Liver (tissue), 9 donors: ENCODE measurements around the gene TNK2. TPM values are rescaled to one million over a fixed set of nuclear protein-coding genes. Genes with fewer than 3 reads are reported as not detected.

Experiments
- DNase-seq: peaks from one replicate; pipeline ENCODE4 v3.0.0-alpha.2; 2017; ENCODE audit warnings: low spot score
- H3K27ac ChIP-seq, 2 donors: one replicate each; pipeline ENCODE4 v1.7.0; 2013; ENCODE audit warnings: inconsistent platforms in 2 of 2, low read length in 2 of 2, control low read depth in 1 of 2, low read depth in 1 of 2, mild to moderate bottlenecking in 1 of 2
- H3K27me3 ChIP-seq, 4 donors: one replicate each; pipeline versions ENCODE4 v1.6.1 to v1.7.0; 2013; ENCODE audit warnings: low read length in 3 of 4, inconsistent platforms in 1 of 4, mild to moderate bottlenecking in 1 of 4, moderate library complexity in 1 of 4; ENCODE audit not compliant: control insufficient read depth in 4 of 4, insufficient read depth in 4 of 4
- H3K36me3 ChIP-seq, 4 donors: one replicate each; pipeline versions ENCODE4 v1.6.1 to v1.7.0; 2013; ENCODE audit warnings: low read length in 3 of 4, mild to moderate bottlenecking in 3 of 4, low read depth in 1 of 4, moderate library complexity in 1 of 4; ENCODE audit not compliant: control insufficient read depth in 4 of 4, insufficient read depth in 3 of 4
- H3K4me1 ChIP-seq, 4 donors: one replicate each; pipeline versions ENCODE4 v1.6.1 to v1.7.0; 2013; ENCODE audit warnings: low read length in 3 of 4, mild to moderate bottlenecking in 3 of 4, moderate library complexity in 1 of 4; ENCODE audit not compliant: control insufficient read depth in 4 of 4, insufficient read depth in 4 of 4
- H3K4me3 ChIP-seq, 3 donors: one replicate each; pipeline versions ENCODE4 v1.6.1 to v1.7.0; 2013; ENCODE audit warnings: low read length in 3 of 3, control low read depth in 1 of 3, low read depth in 1 of 3, mild to moderate bottlenecking in 1 of 3
- H3K9ac ChIP-seq, 2 donors: one replicate each; pipeline ENCODE4 v1.7.0; 2013; ENCODE audit warnings: low read length in 2 of 2, mild to moderate bottlenecking in 2 of 2, moderate library complexity in 2 of 2, control low read depth in 1 of 2, low read depth in 1 of 2
- H3K9me3 ChIP-seq, 4 donors: one replicate each; pipeline versions ENCODE4 v1.6.1 to v1.7.0; 2013; ENCODE audit warnings: low read length in 3 of 4; ENCODE audit not compliant: control insufficient read depth in 4 of 4
- EGR1 ChIP-seq, 2 donors: IDR thresholded peaks; 2 replicates each; pipeline ENCODE4 v1.6.1; 2016 to 2018; ENCODE audit warnings: antibody characterized with exemption in 2 of 2, low read depth in 2 of 2
- FOXA1 ChIP-seq: IDR thresholded peaks from 2 replicates; pipeline ENCODE4 v1.6.1; 2016; ENCODE audit warnings: antibody characterized with exemption
- FOXA2 ChIP-seq: IDR thresholded peaks from 2 replicates; pipeline ENCODE4 v1.6.1; 2016; ENCODE audit warnings: antibody characterized with exemption
- GABPA ChIP-seq, 2 donors: IDR thresholded peaks in 1 of 2; conservative IDR thresholded peaks in 1 of 2; 2 replicates each; pipeline ENCODE4 v1.6.1; 2016; ENCODE audit warnings: antibody characterized with exemption in 2 of 2, mild to moderate bottlenecking in 1 of 2, moderate library complexity in 1 of 2
- HNF4A ChIP-seq, 2 donors: conservative IDR thresholded peaks; 2 replicates each; pipeline ENCODE4 v1.6.1; 2016; ENCODE audit warnings: antibody characterized with exemption in 2 of 2, mild to moderate bottlenecking in 2 of 2
- HNF4G ChIP-seq: IDR thresholded peaks from 2 replicates; pipeline ENCODE4 v1.6.1; 2016; ENCODE audit warnings: antibody characterized with exemption
- NR2F2 ChIP-seq: IDR thresholded peaks from 2 replicates; pipeline ENCODE4 v1.6.1; 2016; ENCODE audit warnings: antibody characterized with exemption
- RAD21 ChIP-seq, 2 donors: IDR thresholded peaks; 2 replicates each; pipeline ENCODE4 v1.6.1; 2016; ENCODE audit warnings: antibody characterized with exemption in 2 of 2, mild to moderate bottlenecking in 2 of 2
- RXRA ChIP-seq, 2 donors: IDR thresholded peaks; 2 replicates each; pipeline ENCODE4 v1.6.1; 2017 to 2018; ENCODE audit warnings: antibody characterized with exemption in 2 of 2, mild to moderate bottlenecking in 1 of 2
- SP1 ChIP-seq: IDR thresholded peaks from 2 replicates; pipeline ENCODE4 v1.6.1; 2018; ENCODE audit warnings: antibody characterized with exemption, mild to moderate bottlenecking
- TAF1 ChIP-seq: conservative IDR thresholded peaks from 2 replicates; pipeline ENCODE4 v1.6.1; 2016; ENCODE audit warnings: antibody characterized with exemption, mild to moderate bottlenecking
- YY1 ChIP-seq: IDR thresholded peaks from 2 replicates; pipeline ENCODE4 v1.6.1; 2016; ENCODE audit warnings: antibody characterized with exemption, mild to moderate bottlenecking
- WGBS: extraction: QIAGEN DNeasy Blood & Tissue Kit; methylation state at CpG from one replicate; pipeline ENCODE4 v1.1.7; 2013; 5-methylcytosine and 5-hydroxymethylcytosine counted together
- polyA plus RNA-seq, 2 donors: library from polyadenylated mRNA; stranded (reverse) in 1 of 2; unstranded in 1 of 2; fragments of 200-250 nt in 1 of 2; fragments of >200 nt in 1 of 2; fragmentation: Nextera tagmentation in 1 of 2; extraction: Ambion mirVana in 1 of 2; gene quantifications; one replicate each; pipeline versions ENCODE4 v1.2.1 to v1.2.3, GENCODE V29; 2013 to 2015
- total RNA-seq, 2 donors: library from RNA; depleted of rRNA; stranded (reverse); fragments of >200 nt; gene quantifications; one replicate each; pipeline ENCODE4 v1.2.3, GENCODE V29; 2014
- TF ChIP-seq, protein P1 (sequence below): IDR thresholded peaks from 2 replicates; pipeline ENCODE4 v1.6.1; 2016; ENCODE audit warnings: antibody characterized with exemption
- TF ChIP-seq, protein P2 (sequence below): IDR thresholded peaks from 2 replicates; pipeline ENCODE4 v1.6.1; 2016; ENCODE audit warnings: antibody characterized with exemption
- TF ChIP-seq, protein P3 (sequence below): IDR thresholded peaks from 2 replicates; pipeline ENCODE4 v1.6.1; 2016; ENCODE audit warnings: antibody characterized with exemption
- TF ChIP-seq, protein P4 (sequence below): IDR thresholded peaks from 2 replicates; pipeline ENCODE4 v1.6.1; 2016; ENCODE audit warnings: antibody characterized with exemption, mild to moderate bottlenecking
- TF ChIP-seq, protein P5 (sequence below): fragments of 150-350 bp; IDR thresholded peaks from 2 replicates; pipeline ENCODE4 v1.5.1; 2017; ENCODE audit warnings: improper control_type of control experiment, low read depth, low read length; ENCODE audit not compliant: missing input control
- donor health status: healthy.
- donor health status: healthy.
- donor health status: healthy.
- donor health status: healthy.
- donor health status: healthy.

TNK2 gene
- total and polyA plus RNA-seq, 4 donors = 4.0 to 12.2 (median 8.8) TPM

DNA sequence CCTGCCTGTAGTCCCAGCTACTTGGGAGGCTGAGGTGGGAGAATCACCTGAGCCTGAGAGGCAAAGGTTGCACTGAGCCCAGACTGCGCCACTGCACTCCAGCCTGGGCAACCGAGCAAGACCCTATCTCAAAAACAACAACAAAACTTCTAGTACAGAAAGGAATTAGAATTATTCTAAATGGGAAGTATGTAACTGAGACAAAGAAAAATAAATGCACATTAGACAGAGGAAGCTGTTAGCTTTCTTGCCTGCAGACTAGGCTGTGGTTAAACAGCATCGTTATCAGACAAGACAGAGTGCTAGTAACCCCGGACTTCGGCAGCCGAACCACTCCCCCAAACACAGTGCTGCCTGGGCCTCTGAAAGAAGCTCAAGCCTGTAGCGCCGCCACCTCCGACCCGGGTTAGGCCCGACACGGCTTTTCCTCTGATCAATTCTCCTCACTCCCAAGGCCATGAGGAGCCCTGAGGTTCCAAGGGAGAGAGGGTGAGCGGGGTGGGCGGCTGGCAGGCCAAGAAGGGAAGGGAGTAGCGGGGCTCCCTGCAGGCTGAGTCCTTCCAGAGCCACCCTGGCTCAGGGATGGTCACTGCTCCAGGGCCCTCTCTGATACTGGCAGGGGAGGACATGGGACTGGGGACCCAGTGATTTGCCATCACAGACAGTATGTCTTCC is 51.8 kb downstream of the TNK2 start:
- WGBS = 82% methylated on average over 15 of the region's 15 CpGs
- no peak overlapping the region for H3K4me3 ChIP-seq

More for the DNA sequence above, 51.8 kb downstream of the TNK2 start:
- no peaks in the 10 kb centered on the region for H3K36me3 ChIP-seq
- no peaks in the 10 kb centered on the region for H3K9me3 ChIP-seq
- peaks cover 11 to 23% (median 19%) of the 10 kb centered on the region in 4 donors for H3K4me1 ChIP-seq
- no peak overlapping the region for H3K27ac ChIP-seq
- no peak overlapping the region for H3K9ac ChIP-seq
- no peaks in the 10 kb centered on the region for H3K27me3 ChIP-seq
- DNase-seq = no peak
- TF ChIP-seq, protein P1, sequence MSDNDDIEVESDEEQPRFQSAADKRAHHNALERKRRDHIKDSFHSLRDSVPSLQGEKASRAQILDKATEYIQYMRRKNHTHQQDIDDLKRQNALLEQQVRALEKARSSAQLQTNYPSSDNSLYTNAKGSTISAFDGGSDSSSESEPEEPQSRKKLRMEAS = no peak
- TF ChIP-seq NR2F2 (no peak), GABPA (IDR thresholded peaks at IDR 0.05 in 1 of 2, conservative IDR thresholded peaks at IDR 0.05 in 1 of 2) (no peak), HNF4A (conservative IDR thresholded peaks at IDR 0.05) (no peak), FOXA1 (no peak), SP1 (no peak), HNF4G (no peak), FOXA2 (no peak), YY1 (no peak), EGR1 (IDR thresholded peaks at IDR 0.05; ENCODE audit: low read depth in 2 of 2) (no peak), RAD21 (IDR thresholded peaks at IDR 0.05) (no peak), RXRA (IDR thresholded peaks at IDR 0.05) (no peak), TAF1 (no peak)
- TF ChIP-seq, protein P2, sequence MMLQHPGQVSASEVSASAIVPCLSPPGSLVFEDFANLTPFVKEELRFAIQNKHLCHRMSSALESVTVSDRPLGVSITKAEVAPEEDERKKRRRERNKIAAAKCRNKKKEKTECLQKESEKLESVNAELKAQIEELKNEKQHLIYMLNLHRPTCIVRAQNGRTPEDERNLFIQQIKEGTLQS = no peak
- TF ChIP-seq, protein P3, sequence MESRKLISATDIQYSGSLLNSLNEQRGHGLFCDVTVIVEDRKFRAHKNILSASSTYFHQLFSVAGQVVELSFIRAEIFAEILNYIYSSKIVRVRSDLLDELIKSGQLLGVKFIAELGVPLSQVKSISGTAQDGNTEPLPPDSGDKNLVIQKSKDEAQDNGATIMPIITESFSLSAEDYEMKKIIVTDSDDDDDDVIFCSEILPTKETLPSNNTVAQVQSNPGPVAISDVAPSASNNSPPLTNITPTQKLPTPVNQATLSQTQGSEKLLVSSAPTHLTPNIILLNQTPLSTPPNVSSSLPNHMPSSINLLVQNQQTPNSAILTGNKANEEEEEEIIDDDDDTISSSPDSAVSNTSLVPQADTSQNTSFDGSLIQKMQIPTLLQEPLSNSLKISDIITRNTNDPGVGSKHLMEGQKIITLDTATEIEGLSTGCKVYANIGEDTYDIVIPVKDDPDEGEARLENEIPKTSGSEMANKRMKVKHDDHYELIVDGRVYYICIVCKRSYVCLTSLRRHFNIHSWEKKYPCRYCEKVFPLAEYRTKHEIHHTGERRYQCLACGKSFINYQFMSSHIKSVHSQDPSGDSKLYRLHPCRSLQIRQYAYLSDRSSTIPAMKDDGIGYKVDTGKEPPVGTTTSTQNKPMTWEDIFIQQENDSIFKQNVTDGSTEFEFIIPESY = no peak
- TF ChIP-seq, protein P4, sequence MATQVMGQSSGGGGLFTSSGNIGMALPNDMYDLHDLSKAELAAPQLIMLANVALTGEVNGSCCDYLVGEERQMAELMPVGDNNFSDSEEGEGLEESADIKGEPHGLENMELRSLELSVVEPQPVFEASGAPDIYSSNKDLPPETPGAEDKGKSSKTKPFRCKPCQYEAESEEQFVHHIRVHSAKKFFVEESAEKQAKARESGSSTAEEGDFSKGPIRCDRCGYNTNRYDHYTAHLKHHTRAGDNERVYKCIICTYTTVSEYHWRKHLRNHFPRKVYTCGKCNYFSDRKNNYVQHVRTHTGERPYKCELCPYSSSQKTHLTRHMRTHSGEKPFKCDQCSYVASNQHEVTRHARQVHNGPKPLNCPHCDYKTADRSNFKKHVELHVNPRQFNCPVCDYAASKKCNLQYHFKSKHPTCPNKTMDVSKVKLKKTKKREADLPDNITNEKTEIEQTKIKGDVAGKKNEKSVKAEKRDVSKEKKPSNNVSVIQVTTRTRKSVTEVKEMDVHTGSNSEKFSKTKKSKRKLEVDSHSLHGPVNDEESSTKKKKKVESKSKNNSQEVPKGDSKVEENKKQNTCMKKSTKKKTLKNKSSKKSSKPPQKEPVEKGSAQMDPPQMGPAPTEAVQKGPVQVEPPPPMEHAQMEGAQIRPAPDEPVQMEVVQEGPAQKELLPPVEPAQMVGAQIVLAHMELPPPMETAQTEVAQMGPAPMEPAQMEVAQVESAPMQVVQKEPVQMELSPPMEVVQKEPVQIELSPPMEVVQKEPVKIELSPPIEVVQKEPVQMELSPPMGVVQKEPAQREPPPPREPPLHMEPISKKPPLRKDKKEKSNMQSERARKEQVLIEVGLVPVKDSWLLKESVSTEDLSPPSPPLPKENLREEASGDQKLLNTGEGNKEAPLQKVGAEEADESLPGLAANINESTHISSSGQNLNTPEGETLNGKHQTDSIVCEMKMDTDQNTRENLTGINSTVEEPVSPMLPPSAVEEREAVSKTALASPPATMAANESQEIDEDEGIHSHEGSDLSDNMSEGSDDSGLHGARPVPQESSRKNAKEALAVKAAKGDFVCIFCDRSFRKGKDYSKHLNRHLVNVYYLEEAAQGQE = no peak
- TF ChIP-seq, protein P5, sequence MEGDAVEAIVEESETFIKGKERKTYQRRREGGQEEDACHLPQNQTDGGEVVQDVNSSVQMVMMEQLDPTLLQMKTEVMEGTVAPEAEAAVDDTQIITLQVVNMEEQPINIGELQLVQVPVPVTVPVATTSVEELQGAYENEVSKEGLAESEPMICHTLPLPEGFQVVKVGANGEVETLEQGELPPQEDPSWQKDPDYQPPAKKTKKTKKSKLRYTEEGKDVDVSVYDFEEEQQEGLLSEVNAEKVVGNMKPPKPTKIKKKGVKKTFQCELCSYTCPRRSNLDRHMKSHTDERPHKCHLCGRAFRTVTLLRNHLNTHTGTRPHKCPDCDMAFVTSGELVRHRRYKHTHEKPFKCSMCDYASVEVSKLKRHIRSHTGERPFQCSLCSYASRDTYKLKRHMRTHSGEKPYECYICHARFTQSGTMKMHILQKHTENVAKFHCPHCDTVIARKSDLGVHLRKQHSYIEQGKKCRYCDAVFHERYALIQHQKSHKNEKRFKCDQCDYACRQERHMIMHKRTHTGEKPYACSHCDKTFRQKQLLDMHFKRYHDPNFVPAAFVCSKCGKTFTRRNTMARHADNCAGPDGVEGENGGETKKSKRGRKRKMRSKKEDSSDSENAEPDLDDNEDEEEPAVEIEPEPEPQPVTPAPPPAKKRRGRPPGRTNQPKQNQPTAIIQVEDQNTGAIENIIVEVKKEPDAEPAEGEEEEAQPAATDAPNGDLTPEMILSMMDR = no peak
